ENCODE data around the gene NOPCHAP1.

DNA sequence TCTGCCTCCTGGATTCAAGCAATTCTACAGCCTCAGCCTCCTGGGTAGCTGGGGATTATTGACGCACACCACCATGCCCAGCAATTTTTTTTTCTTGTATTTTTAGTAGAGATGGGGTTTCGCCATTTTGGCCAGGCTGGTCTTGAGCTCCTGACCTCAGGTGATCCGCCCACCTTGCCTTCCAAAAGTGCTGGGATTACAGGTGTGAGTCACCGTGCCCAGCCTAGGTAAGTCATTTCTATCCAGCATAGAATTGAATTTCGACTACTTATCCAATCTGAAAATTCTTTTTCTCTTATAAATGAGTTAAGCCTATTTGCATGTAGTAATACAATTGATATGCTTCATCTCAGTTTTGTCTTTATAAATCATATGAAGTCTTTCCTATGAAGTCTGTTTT lies 12.9 kb upstream of the NOPCHAP1 start:
- TF ChIP-seq EP300 (IDR thresholded peaks at IDR 0.05; ENCODE audit: borderline replicate concordance) (no peak), RAD21 (IDR thresholded peaks at IDR 0.05; ENCODE audit: low read depth) (no peak), CREB1 (IDR thresholded peaks at IDR 0.05; ENCODE audit: low read depth) (no peak), YY1 (IDR thresholded peaks at IDR 0.05; ENCODE audit: low read depth) (no peak), CEBPB (IDR thresholded peaks at IDR 0.05) (no peak), NFIC (IDR thresholded peaks at IDR 0.05) (no peak), TAF1 (IDR thresholded peaks at IDR 0.05; ENCODE audit: low read depth) (no peak), TEAD4 (IDR thresholded peaks at IDR 0.05) (no peak)
- TF ChIP-seq, protein P1, sequence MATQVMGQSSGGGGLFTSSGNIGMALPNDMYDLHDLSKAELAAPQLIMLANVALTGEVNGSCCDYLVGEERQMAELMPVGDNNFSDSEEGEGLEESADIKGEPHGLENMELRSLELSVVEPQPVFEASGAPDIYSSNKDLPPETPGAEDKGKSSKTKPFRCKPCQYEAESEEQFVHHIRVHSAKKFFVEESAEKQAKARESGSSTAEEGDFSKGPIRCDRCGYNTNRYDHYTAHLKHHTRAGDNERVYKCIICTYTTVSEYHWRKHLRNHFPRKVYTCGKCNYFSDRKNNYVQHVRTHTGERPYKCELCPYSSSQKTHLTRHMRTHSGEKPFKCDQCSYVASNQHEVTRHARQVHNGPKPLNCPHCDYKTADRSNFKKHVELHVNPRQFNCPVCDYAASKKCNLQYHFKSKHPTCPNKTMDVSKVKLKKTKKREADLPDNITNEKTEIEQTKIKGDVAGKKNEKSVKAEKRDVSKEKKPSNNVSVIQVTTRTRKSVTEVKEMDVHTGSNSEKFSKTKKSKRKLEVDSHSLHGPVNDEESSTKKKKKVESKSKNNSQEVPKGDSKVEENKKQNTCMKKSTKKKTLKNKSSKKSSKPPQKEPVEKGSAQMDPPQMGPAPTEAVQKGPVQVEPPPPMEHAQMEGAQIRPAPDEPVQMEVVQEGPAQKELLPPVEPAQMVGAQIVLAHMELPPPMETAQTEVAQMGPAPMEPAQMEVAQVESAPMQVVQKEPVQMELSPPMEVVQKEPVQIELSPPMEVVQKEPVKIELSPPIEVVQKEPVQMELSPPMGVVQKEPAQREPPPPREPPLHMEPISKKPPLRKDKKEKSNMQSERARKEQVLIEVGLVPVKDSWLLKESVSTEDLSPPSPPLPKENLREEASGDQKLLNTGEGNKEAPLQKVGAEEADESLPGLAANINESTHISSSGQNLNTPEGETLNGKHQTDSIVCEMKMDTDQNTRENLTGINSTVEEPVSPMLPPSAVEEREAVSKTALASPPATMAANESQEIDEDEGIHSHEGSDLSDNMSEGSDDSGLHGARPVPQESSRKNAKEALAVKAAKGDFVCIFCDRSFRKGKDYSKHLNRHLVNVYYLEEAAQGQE (IDR thresholded peaks at IDR 0.05; ENCODE audit: low read depth), result no peak
